Osteocyte (in vitro differentiated cells): ENCODE data around the gene TESK1. TPM values are rescaled to one million over a fixed set of nuclear protein-coding genes. Genes with fewer than 3 reads are reported as not detected.

Experiments
- DNase-seq: peaks from one replicate; pipeline ENCODE4 v3.0.0; 2021; ENCODE audit warnings: mixed read lengths; ENCODE audit not compliant: unreplicated experiment; ENCODE audit errors: extremely low spot score
- H3K27ac Mint-ChIP-seq: one replicate; pipeline ENCODE4 v1.8.0; 2021; ENCODE audit warnings: mild to moderate bottlenecking, mixed read lengths; ENCODE audit not compliant: unreplicated experiment
- H3K27me3 Mint-ChIP-seq: one replicate; pipeline ENCODE4 v1.8.0; 2021; ENCODE audit warnings: mixed read lengths; ENCODE audit not compliant: unreplicated experiment
- H3K36me3 Mint-ChIP-seq: one replicate; pipeline ENCODE4 v1.8.0; 2021; ENCODE audit warnings: mixed read lengths; ENCODE audit not compliant: unreplicated experiment
- H3K4me1 Mint-ChIP-seq: one replicate; pipeline ENCODE4 v1.8.0; 2021; ENCODE audit warnings: mixed read lengths; ENCODE audit not compliant: unreplicated experiment
- H3K4me3 Mint-ChIP-seq: one replicate; pipeline ENCODE4 v1.8.0; 2021; ENCODE audit warnings: mild to moderate bottlenecking, moderate library complexity, mixed read lengths; ENCODE audit not compliant: unreplicated experiment
- H3K9me3 Mint-ChIP-seq: one replicate; pipeline ENCODE4 v1.8.0; 2021; ENCODE audit warnings: mixed read lengths; ENCODE audit not compliant: unreplicated experiment
- total RNA-seq: library from RNA; stranded (reverse); gene quantifications from 2 replicates; pipeline ENCODE4 v1.2.1, GENCODE V29; 2021
- TF ChIP-seq, protein P1 (sequence below): fragments of 200-600 bp; sonication (generic); IDR thresholded peaks from 2 replicates; pipeline ENCODE4 v1.5.0; 2021; ENCODE audit warnings: antibody characterized with exemption, mild to moderate bottlenecking, moderate library complexity

The TESK1 gene
- total RNA-seq, 1 donor from 2014 or later: 53.5 TPM

DNA sequence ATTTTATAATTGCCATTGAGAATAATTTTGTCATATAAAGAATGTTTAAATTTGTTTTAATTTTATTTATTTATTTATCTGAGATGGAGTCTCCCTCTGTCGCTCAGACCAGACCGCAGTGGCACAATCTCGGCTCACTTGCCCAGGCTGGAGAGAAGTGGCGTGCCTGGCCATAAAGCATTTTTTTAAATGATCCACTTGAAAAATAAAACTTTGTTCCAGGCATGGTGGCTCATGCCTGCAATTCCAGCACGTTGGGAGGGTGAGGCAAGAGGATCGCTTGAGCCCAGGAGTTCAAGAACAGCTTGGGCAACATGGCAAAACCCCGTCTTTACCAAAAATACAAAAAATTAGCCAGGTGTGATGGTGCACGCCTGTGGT is 47.8 kb downstream of the TESK1 start:
- no peak overlapping the region for H3K4me3 Mint-ChIP-seq
- TF ChIP-seq, protein P1, sequence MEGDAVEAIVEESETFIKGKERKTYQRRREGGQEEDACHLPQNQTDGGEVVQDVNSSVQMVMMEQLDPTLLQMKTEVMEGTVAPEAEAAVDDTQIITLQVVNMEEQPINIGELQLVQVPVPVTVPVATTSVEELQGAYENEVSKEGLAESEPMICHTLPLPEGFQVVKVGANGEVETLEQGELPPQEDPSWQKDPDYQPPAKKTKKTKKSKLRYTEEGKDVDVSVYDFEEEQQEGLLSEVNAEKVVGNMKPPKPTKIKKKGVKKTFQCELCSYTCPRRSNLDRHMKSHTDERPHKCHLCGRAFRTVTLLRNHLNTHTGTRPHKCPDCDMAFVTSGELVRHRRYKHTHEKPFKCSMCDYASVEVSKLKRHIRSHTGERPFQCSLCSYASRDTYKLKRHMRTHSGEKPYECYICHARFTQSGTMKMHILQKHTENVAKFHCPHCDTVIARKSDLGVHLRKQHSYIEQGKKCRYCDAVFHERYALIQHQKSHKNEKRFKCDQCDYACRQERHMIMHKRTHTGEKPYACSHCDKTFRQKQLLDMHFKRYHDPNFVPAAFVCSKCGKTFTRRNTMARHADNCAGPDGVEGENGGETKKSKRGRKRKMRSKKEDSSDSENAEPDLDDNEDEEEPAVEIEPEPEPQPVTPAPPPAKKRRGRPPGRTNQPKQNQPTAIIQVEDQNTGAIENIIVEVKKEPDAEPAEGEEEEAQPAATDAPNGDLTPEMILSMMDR: no peak
- DNase-seq: no peak
- no peaks in the 10 kb centered on the region for H3K9me3 Mint-ChIP-seq
- H3K4me1 Mint-ChIP-seq: peaks cover 11% of the 10 kb centered on the region
- H3K27ac Mint-ChIP-seq: no peak overlapping the region
- H3K36me3 Mint-ChIP-seq: no peaks in the 10 kb centered on the region
- H3K27me3 Mint-ChIP-seq: no peaks in the 10 kb centered on the region

DNA sequence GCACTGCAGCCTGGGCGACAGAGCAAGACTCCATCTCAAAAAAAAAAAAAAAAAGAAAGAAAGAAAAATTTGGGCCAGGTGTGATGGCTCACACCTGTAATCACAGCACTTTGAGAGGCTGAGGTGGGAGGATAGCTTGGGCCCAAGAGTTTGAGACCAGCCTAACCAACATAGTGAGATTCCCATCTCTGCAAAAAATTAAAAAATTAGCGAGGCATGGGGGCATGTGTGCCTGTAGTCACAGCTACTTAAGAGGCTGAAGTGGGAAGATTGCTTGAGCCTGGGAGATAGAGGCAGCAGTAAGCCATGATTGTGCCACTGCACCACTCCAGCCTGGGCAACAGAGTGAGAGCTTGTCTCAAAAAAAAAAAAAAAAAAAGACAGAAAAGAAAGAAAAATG is 48.5 kb downstream of the TESK1 start:
- Mint-ChIP-seq H3K4me1 (peaks cover 11% of the 10 kb centered on the region), H3K27me3 (no peaks in the 10 kb centered on the region), H3K27ac (no peak overlapping the region), H3K4me3 (no peak overlapping the region), H3K36me3 (no peaks in the 10 kb centered on the region), H3K9me3 (no peaks in the 10 kb centered on the region)
- no peak for DNase-seq
- TF ChIP-seq, protein P1: no peak

DNA sequence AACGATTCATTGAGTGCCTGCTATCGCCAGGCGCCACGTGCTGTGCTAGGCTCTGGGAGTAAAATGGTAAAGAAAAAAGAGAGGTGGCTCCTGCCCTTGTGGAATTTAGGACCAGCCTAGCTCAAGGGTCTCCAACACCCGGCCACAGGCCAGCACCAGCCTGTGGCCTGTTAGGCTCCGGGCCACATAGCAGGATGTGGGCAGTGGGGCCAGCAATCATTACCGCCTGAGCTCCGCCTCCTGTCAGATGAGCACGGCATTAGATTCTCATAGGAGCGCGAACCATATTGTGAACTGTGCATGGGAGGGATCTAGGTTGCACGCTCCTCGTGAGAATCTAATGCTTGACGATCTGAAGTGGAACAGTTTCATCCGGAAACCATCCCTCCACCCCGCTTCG is 51.3 kb downstream of the TESK1 start:
- Mint-ChIP-seq H3K4me3 (no peak overlapping the region), H3K9me3 (no peaks in the 10 kb centered on the region), H3K27me3 (no peaks in the 10 kb centered on the region), H3K27ac (peak overlapping the region; percentile 95), H3K36me3 (peaks cover 9% of the 10 kb centered on the region), H3K4me1 (peaks cover 37% of the 10 kb centered on the region)
- DNase-seq: no peak
- TF ChIP-seq, protein P1: no peak

DNA sequence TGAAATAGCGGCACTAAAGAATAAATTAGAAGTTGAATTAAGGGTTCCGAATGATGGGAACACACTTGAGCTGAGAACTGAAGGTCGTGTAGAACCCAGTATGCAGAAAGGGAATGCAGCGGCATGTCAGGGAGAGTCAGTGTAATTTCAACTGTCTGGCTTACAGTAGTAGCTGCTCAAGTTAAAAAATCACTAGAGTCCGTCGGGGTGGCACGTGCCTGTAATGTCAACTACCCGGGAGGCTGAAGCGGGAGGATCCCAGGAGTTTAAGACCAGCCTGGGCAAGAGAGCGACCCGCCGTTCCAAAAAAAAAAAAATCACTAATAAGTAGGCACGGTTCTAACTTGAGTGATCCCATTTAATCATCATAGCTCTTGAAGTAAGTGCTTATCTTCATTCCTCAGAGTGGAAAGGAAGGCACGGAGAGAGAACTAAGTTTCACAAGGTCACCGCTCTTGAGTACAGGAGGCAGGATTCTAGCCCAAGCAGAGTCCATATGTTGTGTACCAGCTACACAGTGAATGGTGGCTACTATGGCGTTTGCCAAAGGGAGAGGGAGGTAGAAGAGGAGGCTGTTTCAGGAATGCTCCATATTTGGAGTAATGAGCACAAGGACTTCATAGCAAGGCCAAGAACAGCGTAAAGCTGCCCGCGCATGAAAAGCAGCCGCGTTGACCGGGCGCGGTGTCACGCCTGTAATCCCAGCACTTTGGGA is 51.9 kb downstream of the TESK1 start:
- Mint-ChIP-seq H3K4me1 (peaks cover 41% of the 10 kb centered on the region), H3K9me3 (no peaks in the 10 kb centered on the region), H3K36me3 (peaks cover 9% of the 10 kb centered on the region), H3K27me3 (no peaks in the 10 kb centered on the region), H3K4me3 (peak overlapping the region; percentile 71), H3K27ac (peak overlapping the region; percentile 95)
- DNase-seq: no peak
- TF ChIP-seq, protein P1: no peak

DNA sequence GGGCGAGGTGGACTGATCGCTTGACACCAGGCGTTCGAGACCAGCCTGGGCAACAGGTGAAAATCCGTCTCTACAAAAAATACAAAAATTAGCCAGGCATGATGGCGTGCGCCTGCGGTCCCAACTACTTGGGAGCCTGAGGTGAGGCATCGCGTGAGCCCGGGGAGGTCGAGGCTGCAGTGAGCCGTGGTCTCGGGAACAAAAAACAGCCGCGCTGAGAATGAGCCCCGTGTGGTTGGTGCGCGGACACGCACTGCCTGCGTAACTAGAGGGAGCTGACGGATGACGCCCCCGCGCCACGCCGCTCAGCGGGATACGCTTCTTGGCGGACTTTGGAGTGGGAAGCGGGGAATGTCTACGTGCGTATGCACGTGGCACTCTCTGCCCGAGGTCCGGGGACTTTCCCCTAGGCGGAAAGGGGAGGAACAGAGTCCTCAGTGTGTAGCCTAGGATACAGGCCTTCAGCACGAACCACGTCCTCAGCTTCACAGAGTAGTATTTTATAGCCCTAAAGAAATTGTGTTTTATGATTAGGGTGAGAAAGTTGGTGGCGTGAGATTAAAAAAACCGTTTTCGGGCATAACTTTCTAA is 52.6 kb downstream of the TESK1 start, which contains the start of gene RMRP:
RMRP (minus strand) TSS at position 474 of the 591 bp plus-strand sequence.
- Mint-ChIP-seq H3K9me3 (no peaks in the 10 kb centered on the region), H3K36me3 (peaks cover 9% of the 10 kb centered on the region), H3K27me3 (no peaks in the 10 kb centered on the region), H3K4me1 (peaks cover 45% of the 10 kb centered on the region), H3K4me3 (peak within 1 kb of the TSS; percentile 84), H3K27ac (peak within 1 kb of the TSS; percentile 95)
- TF ChIP-seq, protein P1: no peak
- DNase-seq: peak; percentile 99
